Right lobe of liver (tissue), 4 donors: ENCODE results near the gene CABP2.

Experiments
- CTCF ChIP-seq, 4 donors: fragments of 200-600 bp in 3 of 4; fragments of 450-650 bp in 1 of 4; IDR thresholded peaks; one replicate each; pipeline versions ENCODE4 v1.5.1 to v1.8.0; 2016 to 2022; ENCODE audit warnings: antibody characterized with exemption in 4 of 4, mild to moderate bottlenecking in 2 of 4
- POLR2A ChIP-seq: fragments of 450-650 bp; IDR thresholded peaks from one replicate; pipeline ENCODE4 v1.6.1; 2017; ENCODE audit warnings: antibody characterized with exemption, mild to moderate bottlenecking
- donor health status: DM: no; HTN: no; CAD: no.
- donor health status: DM: no; HTN: no; CAD: no.
- donor health status: DM: no; HTN: yes; CAD: no.

DNA sequence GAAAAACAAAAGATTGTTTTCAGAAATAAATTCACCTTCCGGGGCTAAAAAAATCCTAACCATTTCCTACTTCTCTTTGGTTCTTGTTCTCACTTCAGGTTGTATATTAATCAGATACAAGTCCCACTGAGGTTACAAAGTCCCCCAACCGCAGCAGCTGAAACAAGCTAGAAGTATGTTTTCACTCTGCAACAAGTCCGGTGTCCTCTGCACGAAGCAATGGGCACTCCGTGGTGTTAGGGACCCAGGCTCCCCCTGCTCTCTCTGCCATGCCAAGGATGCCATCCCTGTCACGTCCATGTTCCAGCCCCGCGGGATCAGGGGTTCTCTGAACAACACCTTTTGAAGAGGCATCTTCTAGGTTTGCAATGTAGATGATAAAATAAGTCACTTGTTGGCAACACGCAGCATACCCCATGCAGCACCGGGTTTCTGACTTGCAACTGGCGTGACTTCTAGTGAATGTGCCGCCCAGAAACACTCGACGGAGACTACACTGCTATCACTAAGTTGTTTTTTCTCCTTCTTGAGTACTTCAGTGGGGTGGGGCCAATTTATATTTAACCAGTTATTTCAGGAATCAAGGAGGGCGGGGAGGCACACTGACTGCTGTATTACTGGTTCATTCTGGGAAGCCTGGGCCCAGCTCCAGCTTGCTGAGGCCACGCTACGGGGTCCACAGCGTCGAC is 35.0 kb upstream of the CABP2 start:
- TF ChIP-seq CTCF (IDR thresholded peaks at IDR 0.05), result no peak
- TF ChIP-seq POLR2A, result no peak
